Endodermal cell (in vitro differentiated cells): ENCODE results near the gene R3HDM4. TPM values are rescaled to one million over a fixed set of nuclear protein-coding genes. Genes with fewer than 3 reads are reported as not detected.

Source experiments
- DNase-seq: peaks from one replicate; pipeline ENCODE4 v3.0.0-alpha.2; 2017
- H3K27ac ChIP-seq: 2 replicates; pipeline ENCODE4 v1.5.1; 2013; ENCODE audit warnings: mild to moderate bottlenecking, low read depth, low read length, moderate library complexity
- H3K27me3 ChIP-seq: 2 replicates; pipeline ENCODE4 v1.6.1; 2013; ENCODE audit warnings: mild to moderate bottlenecking, low read length, moderate library complexity; ENCODE audit not compliant: insufficient read depth, control insufficient read depth, poor library complexity, severe bottlenecking
- H3K36me3 ChIP-seq: 2 replicates; pipeline ENCODE4 v1.7.0; 2013; ENCODE audit warnings: mild to moderate bottlenecking, low read length, moderate library complexity; ENCODE audit not compliant: control insufficient read depth, insufficient read depth
- H3K4me1 ChIP-seq: one replicate; pipeline ENCODE4 v1.7.0; 2013; ENCODE audit warnings: low read length; ENCODE audit not compliant: control insufficient read depth, insufficient read depth
- H3K4me3 ChIP-seq: 2 replicates; pipeline ENCODE4 v1.5.1; 2013; ENCODE audit warnings: mild to moderate bottlenecking, low read length, moderate library complexity
- H3K9ac ChIP-seq: 2 replicates; pipeline ENCODE4 v1.6.1; 2013; ENCODE audit warnings: mild to moderate bottlenecking, low read length, moderate library complexity; ENCODE audit not compliant: poor library complexity, severe bottlenecking; ENCODE audit errors: extremely low read depth
- H3K9me3 ChIP-seq: 2 replicates; pipeline ENCODE4 v1.6.1; 2013; ENCODE audit warnings: mild to moderate bottlenecking, low read length, moderate library complexity; ENCODE audit not compliant: control insufficient read depth
- H3K27ac Mint-ChIP-seq: 2 replicates; pipeline ENCODE4 v1.8.0; 2020; ENCODE audit warnings: mixed read lengths
- H3K27me3 Mint-ChIP-seq: 2 replicates; pipeline ENCODE4 v1.8.0; 2021; ENCODE audit warnings: mild to moderate bottlenecking, mixed read lengths; ENCODE audit not compliant: insufficient read depth
- H3K36me3 Mint-ChIP-seq: 2 replicates; pipeline ENCODE4 v1.8.0; 2020; ENCODE audit warnings: low read depth, mixed read lengths
- H3K4me1 Mint-ChIP-seq: 2 replicates; pipeline ENCODE4 v1.8.0; 2020; ENCODE audit warnings: mixed read lengths
- H3K4me3 Mint-ChIP-seq: 2 replicates; pipeline ENCODE4 v1.8.0; 2020; ENCODE audit warnings: mild to moderate bottlenecking, moderate library complexity, mixed read lengths
- H3K9me3 Mint-ChIP-seq: 2 replicates; pipeline ENCODE4 v1.8.0; 2020; ENCODE audit warnings: mild to moderate bottlenecking, mixed read lengths
- WGBS, 2 experiments: methylation state at CpG; one replicate each; pipeline versions ENCODE4 v1.1.5 to v1.1.7; 2013; ENCODE audit warnings: missing lambda C conversion rate in 2 of 2, mixed read lengths in 1 of 2; ENCODE audit not compliant: insufficient coverage in 1 of 2, insufficient read length in 1 of 2; 5-methylcytosine and 5-hydroxymethylcytosine counted together
- total RNA-seq, 2 donors: library from RNA; stranded (reverse); fragmentation: NEBNext Ultra II Directional in 1 of 2; extraction: Animal tissue kit (Norgen Biotek cat#: 25700) in 1 of 2; gene quantifications; 2 replicates in 1 of 2; 3 replicates in 1 of 2; pipeline ENCODE4 v1.2.1, GENCODE V29; 2021
- TF ChIP-seq, protein P1 (sequence below): fragments of 200-600 bp; sonication (generic); conservative IDR thresholded peaks from 2 replicates; pipeline ENCODE4 v1.5.0; 2021; ENCODE audit warnings: antibody characterized with exemption, mild to moderate bottlenecking

The R3HDM4 gene
- total RNA-seq, 2 donors from 2014 or later: 61.1 to 64.7 TPM

DNA sequence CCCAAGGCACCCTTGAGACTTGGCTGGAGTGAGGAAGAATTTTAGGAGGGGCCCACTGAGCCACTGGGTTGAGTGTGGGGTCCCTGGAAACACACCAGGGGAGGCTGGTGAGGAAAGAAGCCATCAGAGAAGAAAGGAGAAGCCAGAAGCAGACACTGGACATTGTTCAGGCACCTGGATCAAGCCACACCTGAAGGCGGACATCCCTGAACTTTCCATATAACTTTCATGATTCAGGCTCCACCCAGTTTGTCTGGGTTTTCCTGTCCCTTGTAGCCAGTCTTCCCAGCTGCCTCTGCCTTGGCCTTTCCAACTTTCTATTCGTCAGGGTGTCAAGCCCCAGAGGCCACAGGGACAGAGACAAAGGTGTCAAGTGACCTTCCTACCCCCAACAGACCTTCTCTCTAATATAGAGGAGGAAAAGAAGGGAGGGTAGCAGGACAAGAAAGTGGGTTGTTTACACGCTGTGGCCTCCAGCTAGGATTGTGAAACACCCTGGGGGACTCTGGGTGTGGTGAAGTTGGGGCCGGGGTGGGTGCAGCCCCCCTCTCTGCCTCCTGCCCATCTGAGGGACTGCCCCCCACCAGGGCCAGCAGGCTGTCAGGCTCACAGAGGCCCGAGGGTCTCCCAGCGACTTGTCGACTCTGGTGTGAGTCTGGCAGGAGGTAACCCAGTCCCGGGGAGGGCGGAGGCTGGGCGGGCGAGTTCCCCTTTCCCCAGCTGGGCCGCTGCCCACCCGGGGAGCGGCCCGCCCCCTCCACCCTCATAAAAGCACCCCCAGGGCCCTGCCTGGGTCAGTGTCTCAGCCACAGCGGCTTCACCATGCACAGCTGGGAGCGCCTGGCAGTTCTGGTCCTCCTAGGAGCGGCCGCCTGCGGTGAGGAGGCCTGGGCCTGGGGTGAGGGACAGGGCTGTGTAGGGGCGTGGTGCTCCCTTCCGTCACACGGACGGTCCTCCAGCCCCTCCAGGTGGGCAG, 53.9 kb downstream of the R3HDM4 start, which contains the start of gene CFD:
Gene CFD (plus strand): TSS at position 797 of the 976 bp plus-strand sequence. CDS start 26 bp downstream, at position 823.
- WGBS, 2 experiments: 83 to 86% methylated on average over 11 to 23 of the region's 24 CpGs
- Mint-ChIP-seq H3K4me3 (peak within 1 kb of the TSS; percentile 28), H3K27me3 (peaks cover 45% of the 10 kb centered on the region), H3K4me1 (no peaks in the 10 kb centered on the region), H3K27ac (no peak within 1 kb of the TSS), H3K9me3 (no peaks in the 10 kb centered on the region), H3K36me3 (no peaks in the 10 kb centered on the region)
- Histone ChIP-seq H3K4me3 (no peak within 1 kb of the TSS), H3K36me3 (no peaks in the 10 kb centered on the region), H3K9ac (no peak within 1 kb of the TSS), H3K27ac (no peak within 1 kb of the TSS), H3K9me3 (no peaks in the 10 kb centered on the region), H3K4me1 (no peaks in the 10 kb centered on the region), H3K27me3 (peaks cover 25% of the 10 kb centered on the region)
- DNase-seq: no peak
- TF ChIP-seq, protein P1, sequence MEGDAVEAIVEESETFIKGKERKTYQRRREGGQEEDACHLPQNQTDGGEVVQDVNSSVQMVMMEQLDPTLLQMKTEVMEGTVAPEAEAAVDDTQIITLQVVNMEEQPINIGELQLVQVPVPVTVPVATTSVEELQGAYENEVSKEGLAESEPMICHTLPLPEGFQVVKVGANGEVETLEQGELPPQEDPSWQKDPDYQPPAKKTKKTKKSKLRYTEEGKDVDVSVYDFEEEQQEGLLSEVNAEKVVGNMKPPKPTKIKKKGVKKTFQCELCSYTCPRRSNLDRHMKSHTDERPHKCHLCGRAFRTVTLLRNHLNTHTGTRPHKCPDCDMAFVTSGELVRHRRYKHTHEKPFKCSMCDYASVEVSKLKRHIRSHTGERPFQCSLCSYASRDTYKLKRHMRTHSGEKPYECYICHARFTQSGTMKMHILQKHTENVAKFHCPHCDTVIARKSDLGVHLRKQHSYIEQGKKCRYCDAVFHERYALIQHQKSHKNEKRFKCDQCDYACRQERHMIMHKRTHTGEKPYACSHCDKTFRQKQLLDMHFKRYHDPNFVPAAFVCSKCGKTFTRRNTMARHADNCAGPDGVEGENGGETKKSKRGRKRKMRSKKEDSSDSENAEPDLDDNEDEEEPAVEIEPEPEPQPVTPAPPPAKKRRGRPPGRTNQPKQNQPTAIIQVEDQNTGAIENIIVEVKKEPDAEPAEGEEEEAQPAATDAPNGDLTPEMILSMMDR: no peak

DNA sequence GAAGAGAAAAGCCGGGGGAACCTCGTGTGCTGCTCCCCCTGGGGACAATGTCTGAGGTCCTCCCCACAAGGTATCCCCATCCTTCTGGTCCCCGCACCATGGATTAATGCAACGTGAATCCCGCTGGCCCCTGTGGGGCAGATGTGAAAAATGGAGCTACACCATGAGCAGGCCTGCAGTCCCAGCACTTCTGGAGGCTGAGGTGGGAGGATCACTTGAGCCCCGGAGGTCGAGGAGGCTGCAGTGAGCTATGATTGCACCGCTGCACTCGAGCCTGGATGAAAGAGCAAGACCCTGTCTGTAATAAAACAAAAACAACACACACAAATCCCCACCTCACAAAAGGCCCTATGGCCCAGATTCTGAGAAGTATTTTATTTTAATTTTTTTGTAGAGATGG, 54.7 kb downstream of the R3HDM4 start:
- Mint-ChIP-seq H3K36me3 (no peaks in the 10 kb centered on the region), H3K4me1 (no peaks in the 10 kb centered on the region), H3K27me3 (peaks cover 40% of the 10 kb centered on the region), H3K27ac (no peak overlapping the region), H3K9me3 (no peaks in the 10 kb centered on the region), H3K4me3 (no peak overlapping the region)
- Histone ChIP-seq H3K9ac (no peak overlapping the region), H3K4me3 (no peak overlapping the region), H3K27me3 (peaks cover 25% of the 10 kb centered on the region), H3K4me1 (no peaks in the 10 kb centered on the region), H3K27ac (no peak overlapping the region), H3K9me3 (no peaks in the 10 kb centered on the region), H3K36me3 (no peaks in the 10 kb centered on the region)
- no peak for DNase-seq
- TF ChIP-seq, protein P1: no peak
- 61 to 81% methylated on average over 3 to 9 of the region's 9 CpGs for WGBS, 2 experiments

DNA sequence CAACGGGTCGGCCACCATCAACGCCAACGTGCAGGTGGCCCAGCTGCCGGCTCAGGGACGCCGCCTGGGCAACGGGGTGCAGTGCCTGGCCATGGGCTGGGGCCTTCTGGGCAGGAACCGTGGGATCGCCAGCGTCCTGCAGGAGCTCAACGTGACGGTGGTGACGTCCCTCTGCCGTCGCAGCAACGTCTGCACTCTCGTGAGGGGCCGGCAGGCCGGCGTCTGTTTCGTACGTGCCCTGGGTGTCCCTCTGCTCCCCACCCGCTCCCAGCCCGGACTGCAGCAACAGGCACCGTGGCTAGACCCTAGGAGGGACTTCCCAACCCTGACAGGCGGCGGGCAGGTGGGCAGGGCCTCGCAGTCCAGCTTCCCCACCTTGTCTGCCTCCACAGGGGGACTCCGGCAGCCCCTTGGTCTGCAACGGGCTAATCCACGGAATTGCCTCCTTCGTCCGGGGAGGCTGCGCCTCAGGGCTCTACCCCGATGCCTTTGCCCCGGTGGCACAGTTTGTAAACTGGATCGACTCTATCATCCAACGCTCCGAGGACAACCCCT, 57.4 kb downstream of the R3HDM4 start:
- WGBS, 2 experiments: 85 to 86% methylated on average over 24 to 40 of the region's 40 CpGs
- Histone ChIP-seq H3K36me3 (no peaks in the 10 kb centered on the region), H3K9ac (no peak overlapping the region), H3K9me3 (no peaks in the 10 kb centered on the region), H3K4me3 (no peak overlapping the region), H3K27me3 (peaks cover 21% of the 10 kb centered on the region), H3K4me1 (no peaks in the 10 kb centered on the region), H3K27ac (no peak overlapping the region)
- H3K9me3 Mint-ChIP-seq: no peaks in the 10 kb centered on the region
- no peak overlapping the region for H3K27ac Mint-ChIP-seq
- TF ChIP-seq, protein P1: no peak
- no peak for DNase-seq
- no peaks in the 10 kb centered on the region for H3K36me3 Mint-ChIP-seq
- H3K27me3 Mint-ChIP-seq: peaks cover 26% of the 10 kb centered on the region
- no peaks in the 10 kb centered on the region for H3K4me1 Mint-ChIP-seq
- H3K4me3 Mint-ChIP-seq: no peak overlapping the region
